HG03378 (cell line): ENCODE data around the gene JPH2.

ENCODE experiments used
- ATAC-seq: cut with Tn5 transposase; IDR thresholded peaks from one replicate; pipeline ENCODE4 v1.9.1; 2021; ENCODE audit warnings: mild to moderate bottlenecking, moderate library complexity; ENCODE audit not compliant: unreplicated experiment

Gene JPH2

GRCh38 chr20:44065401-44066340 lies 121.3 kb downstream of the JPH2 start:
- no peak for ATAC-seq

GRCh38 chr20:44064501-44065400 lies 122.2 kb downstream of the JPH2 start:
- ATAC-seq = no peak
